Gastrocnemius medialis (tissue), 4 donors: ENCODE results near the gene GAS6. TPM values are rescaled to one million over a fixed set of nuclear protein-coding genes. Genes with fewer than 3 reads are reported as not detected.

Experiments
- ATAC-seq, 2 donors: fragments of 150-250 bp; one replicate each; pipeline ENCODE4 v1.9.1; 2016
- DNase-seq, 2 donors: peaks; one replicate each; pipeline ENCODE4 v3.0.0-alpha.2; 2019
- H3K27ac ChIP-seq, 4 donors: fragments of 200-600 bp; sonication (generic); 1 replicate in 1 of 4; 2 replicates in 3 of 4; pipeline ENCODE4 v1.5.1; 2016 to 2018; ENCODE audit warnings: mild to moderate bottlenecking in 2 of 4, moderate library complexity in 1 of 4
- H3K27me3 ChIP-seq, 3 donors: fragments of 200-600 bp; sonication (generic) in 2 of 3; 1 replicate in 1 of 3; 2 replicates in 2 of 3; pipeline versions ENCODE4 v1.5.1 to v1.6.0; 2016 to 2019; ENCODE audit warnings: mild to moderate bottlenecking in 1 of 3, moderate library complexity in 1 of 3
- H3K36me3 ChIP-seq, 2 donors: fragments of 200-600 bp; sonication (generic) in 1 of 2; one replicate each; pipeline ENCODE4 v1.5.1; 2017 to 2018
- H3K4me1 ChIP-seq, 2 donors: fragments of 200-600 bp; sonication (generic) in 1 of 2; one replicate each; pipeline ENCODE4 v1.5.1; 2016 to 2017; ENCODE audit warnings: mild to moderate bottlenecking in 2 of 2
- H3K4me3 ChIP-seq, 4 donors: fragments of 200-600 bp; sonication (generic) in 3 of 4; 1 replicate in 1 of 4; 2 replicates in 3 of 4; pipeline ENCODE4 v1.5.1; 2016 to 2019; ENCODE audit warnings: mild to moderate bottlenecking in 2 of 4
- H3K9me3 ChIP-seq, 3 donors: fragments of 200-600 bp; sonication (generic) in 2 of 3; 1 replicate in 1 of 3; 2 replicates in 2 of 3; pipeline ENCODE4 v1.5.1; 2016 to 2019
- POLR2A ChIP-seq, 2 donors: fragments of 450-650 bp; IDR thresholded peaks; one replicate each; pipeline ENCODE4 v1.6.1; 2017; ENCODE audit warnings: antibody characterized with exemption in 2 of 2, mild to moderate bottlenecking in 2 of 2, moderate library complexity in 2 of 2
- in situ Hi-C, 4 donors: fragments of 200-750 bp; cut with MboI; loops; one replicate each; pipeline versions ENCODE4 v1.15.0 to v1.8.0; 2017; ENCODE audit warnings: low sequenced_read_pairs in 4 of 4
- intact Hi-C: fragments of 100-400 bp; cut with DNase I; formaldehyde crosslinking; loops from one replicate; pipeline ENCODE4 v1.15.1; 2023; ENCODE audit warnings: low total_unique reads
- total RNA-seq, 4 donors: library from RNA; depleted of rRNA; stranded (reverse); fragments of >200 nt; gene quantifications; one replicate each; pipeline versions ENCODE4 v1.1.0 to v1.2.3, GENCODE V29; 2016
- TF ChIP-seq, protein P1 (sequence below), 5 experiments: fragments of 450-650 bp in 3 of 5; fragments of 200-600 bp in 2 of 5; sonication (generic) in 2 of 5; IDR thresholded peaks in 4 of 5; conservative IDR thresholded peaks in 1 of 5; 1 replicate in 4 of 5; 2 replicates in 1 of 5; pipeline ENCODE4 v1.5.1; 2016 to 2019; ENCODE audit warnings: antibody characterized with exemption in 5 of 5, mild to moderate bottlenecking in 3 of 5, moderate library complexity in 3 of 5

The GAS6 gene
- total RNA-seq, 4 donors from 2014 or later: 68.6 to 122 (median 86.3) TPM

DNA sequence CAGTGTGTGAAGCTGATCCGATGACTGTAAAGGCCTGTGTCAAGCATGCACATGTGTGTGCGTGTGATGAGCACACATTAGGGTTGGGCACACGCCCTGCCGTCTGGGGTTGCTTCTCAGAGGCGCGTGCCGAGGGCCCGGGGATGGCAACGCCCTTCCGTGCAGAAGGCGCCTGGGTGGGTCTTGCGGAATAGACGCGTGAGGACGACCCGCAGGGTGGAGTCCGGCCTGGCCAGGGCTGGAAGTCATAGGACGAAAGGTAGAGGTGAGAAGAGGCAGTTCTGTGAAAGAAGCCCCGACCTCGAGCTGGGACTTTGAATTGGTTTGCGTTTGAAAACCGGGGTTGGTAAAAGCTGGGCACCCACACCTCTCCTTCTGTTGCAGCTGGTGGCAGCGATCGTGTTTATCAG, 69.1 kb downstream of the GAS6 start:
- no peaks in the 10 kb centered on the region for H3K9me3 ChIP-seq
- H3K27me3 ChIP-seq: peaks cover 0 to 4% (median 0%) of the 10 kb centered on the region in 3 donors
- H3K27ac ChIP-seq: no peak overlapping the region
- no peaks in the 10 kb centered on the region for H3K4me1 ChIP-seq
- no peak for DNase-seq
- no peak for ATAC-seq
- H3K4me3 ChIP-seq: no peak overlapping the region
- intact Hi-C loops: no loop called here
- H3K36me3 ChIP-seq: no peaks in the 10 kb centered on the region
- TF ChIP-seq, protein P1, sequence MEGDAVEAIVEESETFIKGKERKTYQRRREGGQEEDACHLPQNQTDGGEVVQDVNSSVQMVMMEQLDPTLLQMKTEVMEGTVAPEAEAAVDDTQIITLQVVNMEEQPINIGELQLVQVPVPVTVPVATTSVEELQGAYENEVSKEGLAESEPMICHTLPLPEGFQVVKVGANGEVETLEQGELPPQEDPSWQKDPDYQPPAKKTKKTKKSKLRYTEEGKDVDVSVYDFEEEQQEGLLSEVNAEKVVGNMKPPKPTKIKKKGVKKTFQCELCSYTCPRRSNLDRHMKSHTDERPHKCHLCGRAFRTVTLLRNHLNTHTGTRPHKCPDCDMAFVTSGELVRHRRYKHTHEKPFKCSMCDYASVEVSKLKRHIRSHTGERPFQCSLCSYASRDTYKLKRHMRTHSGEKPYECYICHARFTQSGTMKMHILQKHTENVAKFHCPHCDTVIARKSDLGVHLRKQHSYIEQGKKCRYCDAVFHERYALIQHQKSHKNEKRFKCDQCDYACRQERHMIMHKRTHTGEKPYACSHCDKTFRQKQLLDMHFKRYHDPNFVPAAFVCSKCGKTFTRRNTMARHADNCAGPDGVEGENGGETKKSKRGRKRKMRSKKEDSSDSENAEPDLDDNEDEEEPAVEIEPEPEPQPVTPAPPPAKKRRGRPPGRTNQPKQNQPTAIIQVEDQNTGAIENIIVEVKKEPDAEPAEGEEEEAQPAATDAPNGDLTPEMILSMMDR (IDR thresholded peaks at IDR 0.05 in 4 of 5, conservative IDR thresholded peaks at IDR 0.05 in 1 of 5): no peak
- no peak for TF ChIP-seq POLR2A (IDR thresholded peaks at IDR 0.05)
- in situ Hi-C loops: no loop called here

DNA sequence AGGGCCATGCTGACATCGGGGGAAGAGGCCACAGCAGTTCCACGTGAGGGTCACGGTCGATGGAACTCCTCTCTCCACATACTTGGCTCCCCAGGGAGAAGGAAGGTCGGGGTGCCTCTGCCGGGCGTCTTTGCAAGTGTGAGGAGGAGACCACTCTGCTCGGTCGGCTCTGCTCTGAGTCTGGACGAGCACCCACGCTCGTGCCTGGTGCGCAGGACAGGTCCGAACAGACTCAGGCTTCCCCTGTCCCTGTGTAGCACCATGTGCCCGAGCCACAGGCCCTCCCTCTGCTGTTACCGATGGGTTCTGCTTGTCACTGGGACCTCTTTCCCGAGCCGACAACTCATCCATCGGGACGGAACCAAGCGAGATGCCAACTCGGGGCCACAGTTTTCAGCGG, 69.8 kb downstream of the GAS6 start:
- DNase-seq (no peak), ATAC-seq (no peak)
- no peaks in the 10 kb centered on the region for H3K4me1 ChIP-seq
- H3K36me3 ChIP-seq: no peaks in the 10 kb centered on the region
- H3K9me3 ChIP-seq: no peaks in the 10 kb centered on the region
- in situ Hi-C loops (no loop called here), intact Hi-C loops (no loop called here)
- no peak overlapping the region for H3K27ac ChIP-seq
- TF ChIP-seq, protein P1 (IDR thresholded peaks at IDR 0.05 in 4 of 5, conservative IDR thresholded peaks at IDR 0.05 in 1 of 5): no peak
- TF ChIP-seq POLR2A (IDR thresholded peaks at IDR 0.05): no peak
- H3K27me3 ChIP-seq: peaks cover 0 to 4% (median 0%) of the 10 kb centered on the region in 3 donors
- H3K4me3 ChIP-seq: no peak overlapping the region

DNA sequence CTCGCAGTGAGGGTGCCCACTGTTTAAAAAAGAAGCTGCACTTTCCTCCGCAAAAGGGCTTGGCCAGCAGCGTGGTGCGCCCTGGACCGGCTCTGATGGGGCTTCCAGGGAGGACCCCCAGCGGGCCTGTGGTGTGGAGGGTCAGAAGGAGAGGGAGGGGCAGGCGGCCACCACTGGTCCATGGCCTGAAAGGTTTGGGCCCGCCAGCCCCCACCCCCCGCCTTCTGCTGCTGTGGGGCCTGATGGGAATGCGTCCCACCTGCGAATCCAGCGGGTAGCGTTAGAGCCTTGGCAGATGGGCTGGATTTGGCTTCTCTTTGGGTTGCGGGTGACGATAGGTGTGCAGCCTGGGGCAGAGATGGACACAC, 70.2 kb downstream of the GAS6 start:
- no peak overlapping the region for H3K27ac ChIP-seq
- H3K4me3 ChIP-seq: no peak overlapping the region
- ATAC-seq: no peak
- no peak for DNase-seq
- peaks cover 0 to 4% (median 3%) of the 10 kb centered on the region in 3 donors for H3K27me3 ChIP-seq
- H3K9me3 ChIP-seq: no peaks in the 10 kb centered on the region
- intact Hi-C loops: no loop called here
- H3K4me1 ChIP-seq: no peaks in the 10 kb centered on the region
- H3K36me3 ChIP-seq: no peaks in the 10 kb centered on the region
- TF ChIP-seq POLR2A (IDR thresholded peaks at IDR 0.05): no peak
- TF ChIP-seq, protein P1 (IDR thresholded peaks at IDR 0.05 in 4 of 5, conservative IDR thresholded peaks at IDR 0.05 in 1 of 5): no peak
- in situ Hi-C loops: no loop called here

DNA sequence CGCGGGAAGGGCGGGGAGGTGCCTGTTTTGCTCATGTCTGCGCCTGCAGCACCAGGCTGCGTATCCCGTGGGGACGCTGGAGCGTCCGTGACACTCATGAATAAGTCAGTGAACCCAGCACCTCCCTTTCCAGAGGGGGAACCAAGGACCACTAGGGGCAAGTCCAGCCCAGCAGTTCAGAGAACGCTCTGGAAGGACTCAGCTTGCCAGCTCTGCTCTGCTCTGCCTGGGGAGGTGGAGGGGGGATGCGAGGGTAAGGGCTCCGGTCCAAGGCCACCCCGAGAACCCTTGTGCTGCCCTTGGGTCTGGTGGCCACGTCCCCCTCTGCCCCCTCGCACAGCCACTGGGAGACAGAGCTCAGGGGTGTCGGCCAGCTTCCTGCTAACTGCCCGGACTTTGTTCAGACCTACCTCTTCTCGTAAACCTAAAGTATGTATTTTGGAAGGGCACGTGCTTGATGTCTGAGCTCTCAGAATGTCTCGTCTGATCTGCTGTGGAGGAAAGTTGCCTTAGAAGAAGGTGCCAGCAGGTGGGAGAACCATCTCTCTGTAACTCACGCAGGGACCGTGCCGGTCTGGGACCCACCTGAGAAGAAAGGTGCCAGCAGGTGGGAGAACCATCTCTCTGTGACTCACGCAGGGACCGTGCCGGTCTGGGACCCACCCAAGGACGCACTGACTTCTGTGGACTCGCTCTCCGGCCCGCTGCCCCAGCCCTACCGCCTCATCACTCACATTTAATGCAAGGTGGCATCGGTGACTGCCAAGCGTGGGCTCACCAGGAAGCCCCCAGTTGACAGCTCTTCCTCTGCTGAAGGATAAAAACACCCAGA, 70.8 kb downstream of the GAS6 start:
- in situ Hi-C loops: no loop called here
- no peaks in the 10 kb centered on the region for H3K4me1 ChIP-seq

More for the DNA sequence above, 70.8 kb downstream of the GAS6 start:
- no peak for ATAC-seq
- Histone ChIP-seq H3K27ac (no peak overlapping the region), H3K9me3 (no peaks in the 10 kb centered on the region), H3K27me3 (peaks cover 0 to 4% (median 4%) of the 10 kb centered on the region in 3 donors), H3K4me3 (no peak overlapping the region), H3K36me3 (no peaks in the 10 kb centered on the region)
- intact Hi-C loops: no loop called here
- TF ChIP-seq POLR2A (IDR thresholded peaks at IDR 0.05): no peak
- TF ChIP-seq, protein P1 (IDR thresholded peaks at IDR 0.05 in 4 of 5, conservative IDR thresholded peaks at IDR 0.05 in 1 of 5): no peak
- no peak for DNase-seq
